Measurements from ENCODE around the gene CAVIN1.

The CAVIN1 gene

DNA sequence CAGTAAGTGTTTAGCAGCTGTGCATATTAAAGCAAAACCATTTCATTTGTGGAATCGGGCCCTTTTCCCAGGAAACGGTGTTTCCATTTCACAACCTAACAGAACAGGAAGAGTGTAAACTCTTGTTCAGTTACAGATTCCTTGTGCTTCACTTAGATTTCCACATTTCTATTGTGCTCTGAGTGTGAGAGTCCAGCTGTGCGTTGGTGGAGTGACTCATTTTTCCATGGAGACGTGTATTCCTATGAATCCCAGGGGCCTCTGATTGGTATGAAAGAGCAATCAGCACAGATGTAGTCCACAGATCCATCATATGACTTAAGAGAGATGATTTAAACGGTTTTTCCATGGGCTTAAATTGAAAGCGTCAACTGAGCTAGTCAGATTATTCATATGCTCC is 13.3 kb upstream of the CAVIN1 start:
- Histone ChIP-seq H3K9me3 (ENCODE audit: control insufficient read depth in 5 of 5, low read length in 5 of 5) (no peaks in the 10 kb centered on the region), H3K9ac (ENCODE audit: low read length in 5 of 5) (peak overlapping the region in 1 of 5 donors; percentile 1), H3K36me3 (ENCODE audit: control insufficient read depth in 5 of 5, insufficient read depth in 5 of 5, low read length in 5 of 5) (no peaks in the 10 kb centered on the region), H3K4me1 (ENCODE audit: control insufficient read depth in 5 of 5, insufficient read depth in 5 of 5, low read length in 5 of 5) (peaks cover 5 to 25% (median 19%) of the 10 kb centered on the region in 5 donors), H3K4me3 (ENCODE audit: low read depth in 1 of 5, low read length in 5 of 5) (peak overlapping the region in 1 of 5 donors; percentile 22), H3K27ac (ENCODE audit: low read depth, low read length) (peak overlapping the region; percentile 68), H3K27me3 (ENCODE audit: control insufficient read depth in 5 of 5, insufficient read depth in 4 of 5, low read length in 5 of 5) (no peaks in the 10 kb centered on the region)

- peak overlapping the region; percentile 47 for H3K27ac ChIP-seq (ENCODE audit: low read depth, low read length)
- H3K4me1 ChIP-seq (ENCODE audit: control insufficient read depth in 5 of 5, insufficient read depth in 5 of 5, low read length in 5 of 5) = peaks cover 9 to 48% (median 44%) of the 10 kb centered on the region in 5 donors
These were observed 8.7 kb upstream of the CAVIN1 start for GRCh38 chr17:42431758-42432161.

GRCh38 chr17:42429726-42430447 is 6.8 kb upstream of the CAVIN1 start:
- Histone ChIP-seq H3K36me3 (ENCODE audit: control insufficient read depth in 5 of 5, insufficient read depth in 5 of 5, low read length in 5 of 5) (no peaks in the 10 kb centered on the region), H3K9me3 (ENCODE audit: control insufficient read depth in 5 of 5, low read length in 5 of 5) (no peaks in the 10 kb centered on the region), H3K4me3 (ENCODE audit: low read depth in 1 of 5, low read length in 5 of 5) (no peak overlapping the region), H3K27me3 (ENCODE audit: control insufficient read depth in 5 of 5, insufficient read depth in 4 of 5, low read length in 5 of 5) (no peaks in the 10 kb centered on the region), H3K9ac (ENCODE audit: low read length in 5 of 5) (peak overlapping the region in 1 of 5 donors; percentile 41), H3K4me1 (ENCODE audit: control insufficient read depth in 5 of 5, insufficient read depth in 5 of 5, low read length in 5 of 5) (peaks cover 10 to 50% (median 47%) of the 10 kb centered on the region in 5 donors), H3K27ac (ENCODE audit: low read depth, low read length) (no peak overlapping the region)

More at GRCh38 chr17:42431758-42432161, 8.7 kb upstream of the CAVIN1 start:
- no peaks in the 10 kb centered on the region for H3K9me3 ChIP-seq (ENCODE audit: control insufficient read depth in 5 of 5, low read length in 5 of 5)
- H3K27me3 ChIP-seq (ENCODE audit: control insufficient read depth in 5 of 5, insufficient read depth in 4 of 5, low read length in 5 of 5) = no peaks in the 10 kb centered on the region
- no peaks in the 10 kb centered on the region for H3K36me3 ChIP-seq (ENCODE audit: control insufficient read depth in 5 of 5, insufficient read depth in 5 of 5, low read length in 5 of 5)
- no peak overlapping the region for H3K4me3 ChIP-seq (ENCODE audit: low read depth in 1 of 5, low read length in 5 of 5)
- peak overlapping the region in 2 of 5 donors; percentile 7 to 41 for H3K9ac ChIP-seq (ENCODE audit: low read length in 5 of 5)

GRCh38 chr17:42428141-42428944 is 5.3 kb upstream of the CAVIN1 start:
- Histone ChIP-seq H3K9me3 (ENCODE audit: control insufficient read depth in 5 of 5, low read length in 5 of 5) (no peaks in the 10 kb centered on the region), H3K36me3 (ENCODE audit: control insufficient read depth in 5 of 5, insufficient read depth in 5 of 5, low read length in 5 of 5) (no peaks in the 10 kb centered on the region), H3K4me3 (ENCODE audit: low read depth in 1 of 5, low read length in 5 of 5) (no peak overlapping the region), H3K4me1 (ENCODE audit: control insufficient read depth in 5 of 5, insufficient read depth in 5 of 5, low read length in 5 of 5) (peaks cover 11 to 65% (median 59%) of the 10 kb centered on the region in 5 donors), H3K27me3 (ENCODE audit: control insufficient read depth in 5 of 5, insufficient read depth in 4 of 5, low read length in 5 of 5) (no peaks in the 10 kb centered on the region), H3K27ac (ENCODE audit: low read depth, low read length) (peak overlapping the region; percentile 73), H3K9ac (ENCODE audit: low read length in 5 of 5) (peak overlapping the region in 1 of 5 donors; percentile 6)

DNA sequence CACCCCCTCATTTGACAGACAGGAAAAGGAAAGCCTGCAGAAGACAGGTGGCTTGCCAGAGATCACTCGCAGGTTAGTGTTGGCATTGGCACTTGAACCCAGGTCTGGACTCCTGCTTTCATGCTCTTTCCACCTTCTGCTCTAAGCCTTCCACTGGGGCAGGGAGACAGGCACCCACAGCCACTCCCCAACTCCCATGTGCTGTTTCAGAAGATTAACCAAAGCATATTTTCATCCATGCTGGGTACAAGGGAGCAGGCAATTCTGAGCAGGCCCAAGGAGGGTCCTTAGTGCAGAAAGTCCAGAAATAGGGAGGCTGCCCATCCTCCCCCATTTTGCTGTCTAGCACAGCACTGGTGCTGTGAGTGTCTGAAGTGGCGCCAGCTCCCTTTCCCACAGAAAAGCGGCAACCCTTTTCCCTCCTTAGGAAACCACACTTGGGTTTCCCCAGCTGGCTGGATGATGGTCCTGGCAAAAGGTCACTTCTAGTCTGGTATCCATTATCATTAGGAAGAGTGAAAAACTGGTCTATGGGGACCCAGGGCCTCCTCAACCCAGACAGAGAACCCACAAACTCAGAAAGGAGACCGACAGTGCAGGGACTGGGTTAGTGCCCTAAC is 2.0 kb upstream of the CAVIN1 start:
- H3K27me3 ChIP-seq (ENCODE audit: control insufficient read depth in 5 of 5, insufficient read depth in 4 of 5, low read length in 5 of 5) = peaks cover 0 to 5% (median 0%) of the 10 kb centered on the region in 5 donors
- H3K4me1 ChIP-seq (ENCODE audit: control insufficient read depth in 5 of 5, insufficient read depth in 5 of 5, low read length in 5 of 5) = peaks cover 15 to 64% (median 57%) of the 10 kb centered on the region in 5 donors

GRCh38 chr17:42423766-42424165 is 710 bp upstream of the CAVIN1 start:
- H3K9me3 ChIP-seq (ENCODE audit: control insufficient read depth in 5 of 5, low read length in 5 of 5) = no peaks in the 10 kb centered on the region
- H3K27ac ChIP-seq (ENCODE audit: low read depth, low read length) = peak overlapping the region; percentile 99
- H3K9ac ChIP-seq (ENCODE audit: low read length in 5 of 5) = peak overlapping the region in 3 of 5 donors; percentile 51 to 70 (median 56)
- no peaks in the 10 kb centered on the region for H3K36me3 ChIP-seq (ENCODE audit: control insufficient read depth in 5 of 5, insufficient read depth in 5 of 5, low read length in 5 of 5)
- peaks cover 20 to 68% (median 63%) of the 10 kb centered on the region in 5 donors for H3K4me1 ChIP-seq (ENCODE audit: control insufficient read depth in 5 of 5, insufficient read depth in 5 of 5, low read length in 5 of 5)
- peak overlapping the region in 4 of 5 donors; percentile 55 to 100 (median 98) for H3K4me3 ChIP-seq (ENCODE audit: low read depth in 1 of 5, low read length in 5 of 5)
- peaks cover 0 to 5% (median 0%) of the 10 kb centered on the region in 5 donors for H3K27me3 ChIP-seq (ENCODE audit: control insufficient read depth in 5 of 5, insufficient read depth in 4 of 5, low read length in 5 of 5)

More for the DNA sequence above, 2.0 kb upstream of the CAVIN1 start:
- peak overlapping the region in 2 of 5 donors; percentile 22 to 35 for H3K4me3 ChIP-seq (ENCODE audit: low read depth in 1 of 5, low read length in 5 of 5)
- peak overlapping the region; percentile 99 for H3K27ac ChIP-seq (ENCODE audit: low read depth, low read length)
- no peaks in the 10 kb centered on the region for H3K9me3 ChIP-seq (ENCODE audit: control insufficient read depth in 5 of 5, low read length in 5 of 5)
- peak overlapping the region in 3 of 5 donors; percentile 11 to 48 (median 27) for H3K9ac ChIP-seq (ENCODE audit: low read length in 5 of 5)
- H3K36me3 ChIP-seq (ENCODE audit: control insufficient read depth in 5 of 5, insufficient read depth in 5 of 5, low read length in 5 of 5) = no peaks in the 10 kb centered on the region

DNA sequence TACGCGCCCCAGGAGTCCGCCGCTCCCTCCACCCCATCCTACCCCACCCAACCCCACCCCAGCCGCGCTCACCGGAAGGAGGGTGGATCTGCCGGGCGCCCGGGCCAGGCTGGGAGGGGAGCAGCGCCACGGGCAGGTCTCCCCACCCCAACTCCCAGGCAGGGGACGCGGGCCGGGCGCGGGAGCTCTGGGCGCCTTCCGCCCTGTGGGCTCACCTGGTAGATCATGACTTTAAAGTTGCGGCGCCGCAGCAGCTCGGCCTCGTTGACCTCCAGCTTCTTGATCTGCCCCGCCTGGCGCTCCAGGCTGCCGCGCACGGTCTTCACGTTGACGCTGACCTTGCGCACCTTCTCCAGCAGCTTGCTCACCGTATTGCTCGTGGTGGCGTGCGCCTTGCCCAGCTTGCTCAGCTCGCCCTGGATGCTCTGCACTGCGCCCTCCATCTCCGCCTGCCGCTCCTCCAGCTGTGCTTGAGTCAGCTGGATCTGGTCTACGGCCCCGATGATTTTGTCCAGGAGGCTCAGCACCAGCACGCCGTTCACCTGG is 571 bp downstream of the CAVIN1 start:
- H3K4me1 ChIP-seq (ENCODE audit: control insufficient read depth in 5 of 5, insufficient read depth in 5 of 5, low read length in 5 of 5) = peaks cover 18 to 73% (median 65%) of the 10 kb centered on the region in 5 donors
- H3K9ac ChIP-seq (ENCODE audit: low read length in 5 of 5) = peak overlapping the region; percentile 88 to 95 (median 92)
- H3K9me3 ChIP-seq (ENCODE audit: control insufficient read depth in 5 of 5, low read length in 5 of 5) = no peaks in the 10 kb centered on the region
- H3K4me3 ChIP-seq (ENCODE audit: low read depth in 1 of 5, low read length in 5 of 5) = peak overlapping the region; percentile 84 to 100 (median 100)
- no peaks in the 10 kb centered on the region for H3K36me3 ChIP-seq (ENCODE audit: control insufficient read depth in 5 of 5, insufficient read depth in 5 of 5, low read length in 5 of 5)
- H3K27ac ChIP-seq (ENCODE audit: low read depth, low read length) = peak overlapping the region; percentile 99
- peaks cover 0 to 5% (median 0%) of the 10 kb centered on the region in 5 donors for H3K27me3 ChIP-seq (ENCODE audit: control insufficient read depth in 5 of 5, insufficient read depth in 4 of 5, low read length in 5 of 5)

DNA sequence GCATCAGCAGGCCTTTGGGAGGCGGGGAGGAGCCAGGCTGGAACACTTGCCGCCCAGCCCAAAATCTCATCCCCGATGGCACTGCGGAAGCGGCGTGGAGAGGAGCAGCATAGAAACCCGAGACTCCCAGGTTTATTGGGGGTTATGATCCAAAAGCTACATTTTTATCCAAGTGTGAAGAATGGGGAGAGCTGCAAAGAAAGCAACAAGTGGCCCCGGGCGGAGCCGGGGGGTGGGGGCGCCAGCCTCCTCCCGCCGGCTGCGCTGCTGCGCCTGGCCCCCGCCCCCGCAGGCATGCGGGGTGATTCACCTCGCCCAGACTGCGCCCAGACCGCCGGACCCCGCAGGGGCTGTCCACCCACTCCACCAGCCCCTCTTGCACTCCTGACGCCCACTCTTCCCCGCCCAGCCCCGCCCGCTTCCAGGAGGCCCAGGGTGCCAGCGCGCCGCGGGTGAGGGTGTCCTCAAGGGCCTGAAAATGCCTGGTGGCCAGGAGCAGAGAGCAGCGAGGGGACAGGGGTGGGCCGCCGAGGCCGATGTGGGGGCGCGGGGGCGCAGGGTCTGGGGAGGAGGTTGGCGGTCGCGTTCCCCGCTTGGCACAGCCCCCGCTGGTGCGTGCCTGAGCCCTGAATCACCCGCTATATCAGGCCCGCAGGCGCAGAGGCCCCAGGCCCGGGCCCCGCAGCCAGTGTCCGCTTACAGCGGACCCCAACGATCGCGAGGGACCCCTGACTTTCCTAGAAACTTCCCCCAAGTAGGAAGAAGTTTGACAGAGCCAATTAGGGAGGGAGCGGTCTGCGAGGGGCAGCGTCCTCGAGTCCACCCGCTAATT is 1.3 kb downstream of the CAVIN1 start:
- no peaks in the 10 kb centered on the region for H3K36me3 ChIP-seq (ENCODE audit: control insufficient read depth in 5 of 5, insufficient read depth in 5 of 5, low read length in 5 of 5)
- peak overlapping the region; percentile 48 to 95 (median 92) for H3K9ac ChIP-seq (ENCODE audit: low read length in 5 of 5)
- peak overlapping the region; percentile 99 for H3K27ac ChIP-seq (ENCODE audit: low read depth, low read length)
- peaks cover 18 to 80% (median 69%) of the 10 kb centered on the region in 5 donors for H3K4me1 ChIP-seq (ENCODE audit: control insufficient read depth in 5 of 5, insufficient read depth in 5 of 5, low read length in 5 of 5)
- H3K27me3 ChIP-seq (ENCODE audit: control insufficient read depth in 5 of 5, insufficient read depth in 4 of 5, low read length in 5 of 5) = peaks cover 0 to 5% (median 0%) of the 10 kb centered on the region in 5 donors
- H3K4me3 ChIP-seq (ENCODE audit: low read depth in 1 of 5, low read length in 5 of 5) = peak overlapping the region; percentile 92 to 100 (median 100)
- H3K9me3 ChIP-seq (ENCODE audit: control insufficient read depth in 5 of 5, low read length in 5 of 5) = no peaks in the 10 kb centered on the region

DNA sequence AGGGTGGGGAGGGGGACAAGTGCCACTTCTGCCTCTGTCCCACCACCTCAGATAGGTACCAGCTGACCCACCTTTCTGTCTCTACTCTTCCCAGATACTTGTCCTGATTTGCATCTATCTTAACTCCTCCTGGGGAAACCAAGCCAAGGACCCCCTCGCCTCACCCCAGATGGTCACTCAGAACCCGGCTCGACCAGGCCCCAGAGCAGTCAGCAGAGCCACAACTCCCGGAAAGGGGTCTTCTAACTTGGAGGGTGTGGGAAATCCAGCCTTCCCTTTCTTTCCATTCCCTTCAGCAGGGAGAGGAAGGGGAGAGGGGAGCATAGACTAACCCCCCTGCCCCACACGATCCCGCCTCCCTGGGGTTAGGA is 1.9 kb downstream of the CAVIN1 start:
- peaks cover 18 to 85% (median 75%) of the 10 kb centered on the region in 5 donors for H3K4me1 ChIP-seq (ENCODE audit: control insufficient read depth in 5 of 5, insufficient read depth in 5 of 5, low read length in 5 of 5)
- peaks cover 0 to 5% (median 0%) of the 10 kb centered on the region in 5 donors for H3K27me3 ChIP-seq (ENCODE audit: control insufficient read depth in 5 of 5, insufficient read depth in 4 of 5, low read length in 5 of 5)

More for the DNA sequence above, 1.9 kb downstream of the CAVIN1 start:
- H3K36me3 ChIP-seq (ENCODE audit: control insufficient read depth in 5 of 5, insufficient read depth in 5 of 5, low read length in 5 of 5) = no peaks in the 10 kb centered on the region
- peak overlapping the region; percentile 42 to 95 (median 86) for H3K9ac ChIP-seq (ENCODE audit: low read length in 5 of 5)
- peak overlapping the region; percentile 92 to 100 (median 100) for H3K4me3 ChIP-seq (ENCODE audit: low read depth in 1 of 5, low read length in 5 of 5)
- H3K9me3 ChIP-seq (ENCODE audit: control insufficient read depth in 5 of 5, low read length in 5 of 5) = no peaks in the 10 kb centered on the region
- H3K27ac ChIP-seq (ENCODE audit: low read depth, low read length) = peak overlapping the region; percentile 99

Measured in subcutaneous abdominal adipose tissue (tissue), 5 donors.